ENCODE measurements around the gene SRSF8. TPM values are rescaled to one million over a fixed set of nuclear protein-coding genes. Genes with fewer than 3 reads are reported as not detected.

The SRSF8 gene
- total RNA-seq, 1 experiment from 2014 or later, result 40.6 TPM

GRCh38 chr11:95115597-95115996 lies 48.9 kb downstream of the SRSF8 start:
- ChIA-PET POLR2A (no interaction called here), CTCF (no interaction called here)
- Histone ChIP-seq H3K27me3 (ENCODE audit: control insufficient read depth, insufficient read depth, low read length) (no peaks in the 10 kb centered on the region), H3K27ac (ENCODE audit: low read length) (no peak overlapping the region), H3K9me3 (ENCODE audit: control insufficient read depth, insufficient read depth, low read depth, low read length) (no peaks in the 10 kb centered on the region), H3K4me3 (ENCODE audit: low read depth in 2 of 2, low read length in 2 of 2) (no peak overlapping the region), H3K36me3 (ENCODE audit: control insufficient read depth, insufficient read depth, low read length) (no peaks in the 10 kb centered on the region), H3K4me1 (ENCODE audit: control insufficient read depth, insufficient read depth, low read length) (no peaks in the 10 kb centered on the region)
- no peak for TF ChIP-seq POLR2AphosphoS5 (IDR thresholded peaks at IDR 0.05; ENCODE audit: low read depth, low read length)
- DNase-seq (ENCODE audit: low read depth, low spot score), result no peak
- no peak for ATAC-seq
- BruUV-seq (replicated peaks), result no TSS peak
- intact Hi-C loops (cut with micrococcal nuclease; ENCODE audit: unreplicated experiment) (no loop called here), in situ Hi-C loops (cut with HindIII; ENCODE audit: low pct_unique_long_range_greater_than_20kb, low sequenced_read_pairs) (no loop called here)

- CTCF ChIA-PET, result no interaction called here
- Histone ChIP-seq H3K27ac (ENCODE audit: low read length) (no peak overlapping the region), H3K4me3 (ENCODE audit: low read depth in 2 of 2, low read length in 2 of 2) (no peak overlapping the region), H3K4me1 (ENCODE audit: control insufficient read depth, insufficient read depth, low read length) (no peaks in the 10 kb centered on the region), H3K36me3 (ENCODE audit: control insufficient read depth, insufficient read depth, low read length) (no peaks in the 10 kb centered on the region), H3K27me3 (ENCODE audit: control insufficient read depth, insufficient read depth, low read length) (no peaks in the 10 kb centered on the region), H3K9me3 (ENCODE audit: control insufficient read depth, insufficient read depth, low read depth, low read length) (no peaks in the 10 kb centered on the region)
- ATAC-seq (no peak), DNase-seq (ENCODE audit: low read depth, low spot score) (no peak)
- in situ Hi-C loops (cut with HindIII; ENCODE audit: low pct_unique_long_range_greater_than_20kb, low sequenced_read_pairs), result no loop called here
- no peak for TF ChIP-seq SIN3A (IDR thresholded peaks at IDR 0.05; ENCODE audit: borderline replicate concordance, insufficient read depth, low read depth, low read length)
- TF ChIP-seq, protein P1, sequence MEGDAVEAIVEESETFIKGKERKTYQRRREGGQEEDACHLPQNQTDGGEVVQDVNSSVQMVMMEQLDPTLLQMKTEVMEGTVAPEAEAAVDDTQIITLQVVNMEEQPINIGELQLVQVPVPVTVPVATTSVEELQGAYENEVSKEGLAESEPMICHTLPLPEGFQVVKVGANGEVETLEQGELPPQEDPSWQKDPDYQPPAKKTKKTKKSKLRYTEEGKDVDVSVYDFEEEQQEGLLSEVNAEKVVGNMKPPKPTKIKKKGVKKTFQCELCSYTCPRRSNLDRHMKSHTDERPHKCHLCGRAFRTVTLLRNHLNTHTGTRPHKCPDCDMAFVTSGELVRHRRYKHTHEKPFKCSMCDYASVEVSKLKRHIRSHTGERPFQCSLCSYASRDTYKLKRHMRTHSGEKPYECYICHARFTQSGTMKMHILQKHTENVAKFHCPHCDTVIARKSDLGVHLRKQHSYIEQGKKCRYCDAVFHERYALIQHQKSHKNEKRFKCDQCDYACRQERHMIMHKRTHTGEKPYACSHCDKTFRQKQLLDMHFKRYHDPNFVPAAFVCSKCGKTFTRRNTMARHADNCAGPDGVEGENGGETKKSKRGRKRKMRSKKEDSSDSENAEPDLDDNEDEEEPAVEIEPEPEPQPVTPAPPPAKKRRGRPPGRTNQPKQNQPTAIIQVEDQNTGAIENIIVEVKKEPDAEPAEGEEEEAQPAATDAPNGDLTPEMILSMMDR (IDR thresholded peaks at IDR 0.05), result no peak
- TF ChIP-seq, protein P2, sequence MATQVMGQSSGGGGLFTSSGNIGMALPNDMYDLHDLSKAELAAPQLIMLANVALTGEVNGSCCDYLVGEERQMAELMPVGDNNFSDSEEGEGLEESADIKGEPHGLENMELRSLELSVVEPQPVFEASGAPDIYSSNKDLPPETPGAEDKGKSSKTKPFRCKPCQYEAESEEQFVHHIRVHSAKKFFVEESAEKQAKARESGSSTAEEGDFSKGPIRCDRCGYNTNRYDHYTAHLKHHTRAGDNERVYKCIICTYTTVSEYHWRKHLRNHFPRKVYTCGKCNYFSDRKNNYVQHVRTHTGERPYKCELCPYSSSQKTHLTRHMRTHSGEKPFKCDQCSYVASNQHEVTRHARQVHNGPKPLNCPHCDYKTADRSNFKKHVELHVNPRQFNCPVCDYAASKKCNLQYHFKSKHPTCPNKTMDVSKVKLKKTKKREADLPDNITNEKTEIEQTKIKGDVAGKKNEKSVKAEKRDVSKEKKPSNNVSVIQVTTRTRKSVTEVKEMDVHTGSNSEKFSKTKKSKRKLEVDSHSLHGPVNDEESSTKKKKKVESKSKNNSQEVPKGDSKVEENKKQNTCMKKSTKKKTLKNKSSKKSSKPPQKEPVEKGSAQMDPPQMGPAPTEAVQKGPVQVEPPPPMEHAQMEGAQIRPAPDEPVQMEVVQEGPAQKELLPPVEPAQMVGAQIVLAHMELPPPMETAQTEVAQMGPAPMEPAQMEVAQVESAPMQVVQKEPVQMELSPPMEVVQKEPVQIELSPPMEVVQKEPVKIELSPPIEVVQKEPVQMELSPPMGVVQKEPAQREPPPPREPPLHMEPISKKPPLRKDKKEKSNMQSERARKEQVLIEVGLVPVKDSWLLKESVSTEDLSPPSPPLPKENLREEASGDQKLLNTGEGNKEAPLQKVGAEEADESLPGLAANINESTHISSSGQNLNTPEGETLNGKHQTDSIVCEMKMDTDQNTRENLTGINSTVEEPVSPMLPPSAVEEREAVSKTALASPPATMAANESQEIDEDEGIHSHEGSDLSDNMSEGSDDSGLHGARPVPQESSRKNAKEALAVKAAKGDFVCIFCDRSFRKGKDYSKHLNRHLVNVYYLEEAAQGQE (IDR thresholded peaks at IDR 0.05; ENCODE audit: insufficient read depth in 1 of 2, low read depth in 2 of 2, low read length in 1 of 2), result no peak
- TF ChIP-seq TCF7L2 (IDR thresholded peaks at IDR 0.05; ENCODE audit: low read depth, low read length), result no peak
- TF ChIP-seq POLR2AphosphoS5 (IDR thresholded peaks at IDR 0.05; ENCODE audit: low read depth, low read length), result no peak
- intact Hi-C loops (cut with micrococcal nuclease; ENCODE audit: unreplicated experiment), result no loop called here
- POLR2A ChIA-PET, result no interaction called here
- BruUV-seq (replicated peaks), result no TSS peak
These were observed 52.8 kb downstream of the SRSF8 start for GRCh38 chr11:95119361-95120060.

Other genes starting within 250 kb of the SRSF8 start
- gene CWC15, start 93.4 kb upstream of the SRSF8 start, total RNA-seq (2021; ENCODE audit: unreplicated experiment), result 58.9 TPM
- gene KDM4D, start 93.2 kb upstream of the SRSF8 start, total RNA-seq (2021; ENCODE audit: unreplicated experiment), result 0.87 TPM
- not detected for gene KDM4E, start 41.7 kb upstream of the SRSF8 start, total RNA-seq (2021; ENCODE audit: unreplicated experiment)
- not detected for gene KDM4F, start 17.5 kb upstream of the SRSF8 start, total RNA-seq (2021; ENCODE audit: unreplicated experiment)
- gene ENDOD1, start 22.9 kb downstream of the SRSF8 start, total RNA-seq (2021; ENCODE audit: unreplicated experiment), result 28.2 TPM
- 1.4 TPM for gene SESN3, start 164.3 kb downstream of the SRSF8 start, total RNA-seq (2021; ENCODE audit: unreplicated experiment)